ENCODE results near the gene ZNF222.

GRCh38 chr19:43976732-43977131 is 48.4 kb upstream of the ZNF222 start:
- TF ChIP-seq, protein P1, sequence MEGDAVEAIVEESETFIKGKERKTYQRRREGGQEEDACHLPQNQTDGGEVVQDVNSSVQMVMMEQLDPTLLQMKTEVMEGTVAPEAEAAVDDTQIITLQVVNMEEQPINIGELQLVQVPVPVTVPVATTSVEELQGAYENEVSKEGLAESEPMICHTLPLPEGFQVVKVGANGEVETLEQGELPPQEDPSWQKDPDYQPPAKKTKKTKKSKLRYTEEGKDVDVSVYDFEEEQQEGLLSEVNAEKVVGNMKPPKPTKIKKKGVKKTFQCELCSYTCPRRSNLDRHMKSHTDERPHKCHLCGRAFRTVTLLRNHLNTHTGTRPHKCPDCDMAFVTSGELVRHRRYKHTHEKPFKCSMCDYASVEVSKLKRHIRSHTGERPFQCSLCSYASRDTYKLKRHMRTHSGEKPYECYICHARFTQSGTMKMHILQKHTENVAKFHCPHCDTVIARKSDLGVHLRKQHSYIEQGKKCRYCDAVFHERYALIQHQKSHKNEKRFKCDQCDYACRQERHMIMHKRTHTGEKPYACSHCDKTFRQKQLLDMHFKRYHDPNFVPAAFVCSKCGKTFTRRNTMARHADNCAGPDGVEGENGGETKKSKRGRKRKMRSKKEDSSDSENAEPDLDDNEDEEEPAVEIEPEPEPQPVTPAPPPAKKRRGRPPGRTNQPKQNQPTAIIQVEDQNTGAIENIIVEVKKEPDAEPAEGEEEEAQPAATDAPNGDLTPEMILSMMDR (IDR thresholded peaks at IDR 0.05; ENCODE audit: insufficient read depth, low read length) = no peak
- TF ChIP-seq POLR2AphosphoS5 (IDR thresholded peaks at IDR 0.05; ENCODE audit: low read depth) (no peak), GABPA (IDR thresholded peaks at IDR 0.05; ENCODE audit: low read depth) (no peak)
- TF ChIP-seq, protein P2, sequence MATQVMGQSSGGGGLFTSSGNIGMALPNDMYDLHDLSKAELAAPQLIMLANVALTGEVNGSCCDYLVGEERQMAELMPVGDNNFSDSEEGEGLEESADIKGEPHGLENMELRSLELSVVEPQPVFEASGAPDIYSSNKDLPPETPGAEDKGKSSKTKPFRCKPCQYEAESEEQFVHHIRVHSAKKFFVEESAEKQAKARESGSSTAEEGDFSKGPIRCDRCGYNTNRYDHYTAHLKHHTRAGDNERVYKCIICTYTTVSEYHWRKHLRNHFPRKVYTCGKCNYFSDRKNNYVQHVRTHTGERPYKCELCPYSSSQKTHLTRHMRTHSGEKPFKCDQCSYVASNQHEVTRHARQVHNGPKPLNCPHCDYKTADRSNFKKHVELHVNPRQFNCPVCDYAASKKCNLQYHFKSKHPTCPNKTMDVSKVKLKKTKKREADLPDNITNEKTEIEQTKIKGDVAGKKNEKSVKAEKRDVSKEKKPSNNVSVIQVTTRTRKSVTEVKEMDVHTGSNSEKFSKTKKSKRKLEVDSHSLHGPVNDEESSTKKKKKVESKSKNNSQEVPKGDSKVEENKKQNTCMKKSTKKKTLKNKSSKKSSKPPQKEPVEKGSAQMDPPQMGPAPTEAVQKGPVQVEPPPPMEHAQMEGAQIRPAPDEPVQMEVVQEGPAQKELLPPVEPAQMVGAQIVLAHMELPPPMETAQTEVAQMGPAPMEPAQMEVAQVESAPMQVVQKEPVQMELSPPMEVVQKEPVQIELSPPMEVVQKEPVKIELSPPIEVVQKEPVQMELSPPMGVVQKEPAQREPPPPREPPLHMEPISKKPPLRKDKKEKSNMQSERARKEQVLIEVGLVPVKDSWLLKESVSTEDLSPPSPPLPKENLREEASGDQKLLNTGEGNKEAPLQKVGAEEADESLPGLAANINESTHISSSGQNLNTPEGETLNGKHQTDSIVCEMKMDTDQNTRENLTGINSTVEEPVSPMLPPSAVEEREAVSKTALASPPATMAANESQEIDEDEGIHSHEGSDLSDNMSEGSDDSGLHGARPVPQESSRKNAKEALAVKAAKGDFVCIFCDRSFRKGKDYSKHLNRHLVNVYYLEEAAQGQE (IDR thresholded peaks at IDR 0.05; ENCODE audit: insufficient replicate concordance, low read depth) = no peak
